Hippocampal formation (tissue), 2 donors: ENCODE results near the gene ITGA1.
"Not testable (repeated sequence)": the region's sequence is repeated elsewhere in the genome, so short reads cannot be mapped to it uniquely, and the experiment has no call there.

ENCODE experiments used
- DNase-seq, 2 donors: peaks; one replicate each; lab custom pipeline; 2025; lab: John Stamatoyannopoulos, UW

ITGA1 gene

GRCh38 chr5:52801329-52801728, 13.6 kb downstream of the ITGA1 start:
- DNase-seq, result peak in 1 of 2 donors; percentile 17

GRCh38 chr5:52802272-52802973, 14.7 kb downstream of the ITGA1 start:
- DNase-seq, result no peak

- DNase-seq, result no peak
Measured at GRCh38 chr5:52802974-52803336, 15.2 kb downstream of the ITGA1 start.

GRCh38 chr5:52804387-52804791, 16.7 kb downstream of the ITGA1 start:
- DNase-seq, result no peak

GRCh38 chr5:52804981-52805380, 17.3 kb downstream of the ITGA1 start:
- no peak for DNase-seq

GRCh38 chr5:52805615-52806014, 17.9 kb downstream of the ITGA1 start:
- no peak for DNase-seq

- DNase-seq, result no peak
Measured at GRCh38 chr5:52807037-52807436, 19.3 kb downstream of the ITGA1 start.

GRCh38 chr5:52807723-52808122, 20.0 kb downstream of the ITGA1 start:
- DNase-seq, result no peak

GRCh38 chr5:52808316-52808901, 20.7 kb downstream of the ITGA1 start:
- DNase-seq, result no peak

GRCh38 chr5:52809884-52810283, 22.2 kb downstream of the ITGA1 start:
- no peak for DNase-seq

GRCh38 chr5:52810426-52810825, 22.7 kb downstream of the ITGA1 start:
- no peak for DNase-seq

GRCh38 chr5:52811067-52811749, 23.5 kb downstream of the ITGA1 start:
- DNase-seq, result no peak

GRCh38 chr5:52814352-52815148, 26.8 kb downstream of the ITGA1 start:
- DNase-seq, result no peak

- no peak for DNase-seq
Measured at GRCh38 chr5:52817818-52818217, 30.1 kb downstream of the ITGA1 start.

GRCh38 chr5:52818360-52818759, 30.6 kb downstream of the ITGA1 start:
- no peak for DNase-seq

GRCh38 chr5:52818807-52819206, 31.1 kb downstream of the ITGA1 start:
- not testable (repeated sequence) for DNase-seq

- no peak for DNase-seq
Measured at GRCh38 chr5:52821901-52822300, 34.2 kb downstream of the ITGA1 start.

GRCh38 chr5:52822437-52822836, 34.7 kb downstream of the ITGA1 start:
- DNase-seq, result no peak

GRCh38 chr5:52824827-52825226, 37.1 kb downstream of the ITGA1 start:
- no peak for DNase-seq

GRCh38 chr5:52825826-52826225, 38.1 kb downstream of the ITGA1 start:
- DNase-seq, result no peak

GRCh38 chr5:52827815-52828214, 40.1 kb downstream of the ITGA1 start:
- no peak for DNase-seq

GRCh38 chr5:52829664-52830063, 41.9 kb downstream of the ITGA1 start:
- DNase-seq, result no peak

GRCh38 chr5:52830650-52831049, 42.9 kb downstream of the ITGA1 start:
- no peak for DNase-seq
